Measurements from ENCODE around the gene C10orf105. TPM values are rescaled to one million over a fixed set of nuclear protein-coding genes. Genes with fewer than 3 reads are reported as not detected.
A peak's percentile ranks its signal among the peaks of the same experiment; 100 is the strongest.

C10orf105 gene, protein sequence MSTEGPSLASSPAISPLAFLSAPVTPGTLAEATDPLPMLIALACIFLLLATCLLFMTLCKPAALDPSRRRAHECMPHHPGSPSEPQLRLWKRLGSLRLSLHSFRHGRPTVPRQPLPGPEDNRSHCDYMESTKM
- 1 to 10 TPM in 1 of 4 donors, under 1 TPM in 1, not detected in 2; 0.07 to 1.2 TPM for total RNA-seq

DNA sequence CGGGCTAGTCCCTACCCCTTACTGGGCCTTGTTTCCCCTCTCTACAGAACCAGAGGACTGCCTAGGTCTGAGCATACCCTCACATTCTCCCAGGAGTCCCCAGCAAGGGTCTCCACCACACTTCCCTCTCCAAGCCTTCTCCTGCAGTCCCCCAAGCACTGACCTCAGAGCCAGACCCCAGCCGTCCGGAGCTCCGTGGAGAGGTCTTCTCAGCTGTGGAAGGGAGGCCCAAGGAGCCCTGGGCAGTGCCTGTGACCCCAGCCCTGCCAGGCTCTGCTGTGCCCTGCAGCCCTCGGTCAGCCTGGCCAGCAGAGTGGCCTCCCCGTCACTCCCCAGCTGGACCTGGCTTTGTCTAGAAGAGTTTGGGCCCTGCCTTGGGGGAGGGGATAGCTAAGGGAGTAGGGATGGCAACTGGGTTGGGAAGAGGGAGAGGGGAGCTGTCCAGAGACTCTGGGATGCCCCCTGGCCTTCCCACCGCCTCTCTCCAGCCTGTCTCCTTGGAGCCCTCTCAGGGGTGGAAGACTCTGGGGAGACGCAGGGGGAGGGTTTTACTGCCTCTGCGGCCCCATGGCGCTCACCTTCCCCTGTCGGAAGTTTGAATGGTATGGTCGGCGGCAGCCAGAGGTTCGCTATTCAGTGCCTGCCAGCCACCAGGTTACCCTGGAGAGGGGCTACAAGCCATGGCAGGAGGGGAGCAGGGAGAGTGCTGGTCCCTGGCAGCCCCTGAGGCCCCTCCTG is at the start of gene C10orf105:
Gene C10orf105 (minus strand): TSS at position 315 of the 738 bp plus-strand sequence. CDS start 3,441 bp downstream, outside the sequence.
- Histone ChIP-seq H3K36me3 (no peaks in the 10 kb centered on the region), H3K27me3 (no peaks in the 10 kb centered on the region), H3K9me3 (no peaks in the 10 kb centered on the region), H3K27ac (peak within 1 kb of the TSS; percentile 28 to 67), H3K4me3 (no peak within 1 kb of the TSS), H3K4me1 (peaks cover 5 to 28% of the 10 kb centered on the region in 2 donors)
- no peak for DNase-seq
- TF ChIP-seq POLR2A (IDR thresholded peaks at IDR 0.05): no peak
- TF ChIP-seq, protein P1, sequence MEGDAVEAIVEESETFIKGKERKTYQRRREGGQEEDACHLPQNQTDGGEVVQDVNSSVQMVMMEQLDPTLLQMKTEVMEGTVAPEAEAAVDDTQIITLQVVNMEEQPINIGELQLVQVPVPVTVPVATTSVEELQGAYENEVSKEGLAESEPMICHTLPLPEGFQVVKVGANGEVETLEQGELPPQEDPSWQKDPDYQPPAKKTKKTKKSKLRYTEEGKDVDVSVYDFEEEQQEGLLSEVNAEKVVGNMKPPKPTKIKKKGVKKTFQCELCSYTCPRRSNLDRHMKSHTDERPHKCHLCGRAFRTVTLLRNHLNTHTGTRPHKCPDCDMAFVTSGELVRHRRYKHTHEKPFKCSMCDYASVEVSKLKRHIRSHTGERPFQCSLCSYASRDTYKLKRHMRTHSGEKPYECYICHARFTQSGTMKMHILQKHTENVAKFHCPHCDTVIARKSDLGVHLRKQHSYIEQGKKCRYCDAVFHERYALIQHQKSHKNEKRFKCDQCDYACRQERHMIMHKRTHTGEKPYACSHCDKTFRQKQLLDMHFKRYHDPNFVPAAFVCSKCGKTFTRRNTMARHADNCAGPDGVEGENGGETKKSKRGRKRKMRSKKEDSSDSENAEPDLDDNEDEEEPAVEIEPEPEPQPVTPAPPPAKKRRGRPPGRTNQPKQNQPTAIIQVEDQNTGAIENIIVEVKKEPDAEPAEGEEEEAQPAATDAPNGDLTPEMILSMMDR (IDR thresholded peaks at IDR 0.05): no peak
- intact Hi-C loops (cut with DNase I; ENCODE audit: low total_unique reads): no loop called here

DNA sequence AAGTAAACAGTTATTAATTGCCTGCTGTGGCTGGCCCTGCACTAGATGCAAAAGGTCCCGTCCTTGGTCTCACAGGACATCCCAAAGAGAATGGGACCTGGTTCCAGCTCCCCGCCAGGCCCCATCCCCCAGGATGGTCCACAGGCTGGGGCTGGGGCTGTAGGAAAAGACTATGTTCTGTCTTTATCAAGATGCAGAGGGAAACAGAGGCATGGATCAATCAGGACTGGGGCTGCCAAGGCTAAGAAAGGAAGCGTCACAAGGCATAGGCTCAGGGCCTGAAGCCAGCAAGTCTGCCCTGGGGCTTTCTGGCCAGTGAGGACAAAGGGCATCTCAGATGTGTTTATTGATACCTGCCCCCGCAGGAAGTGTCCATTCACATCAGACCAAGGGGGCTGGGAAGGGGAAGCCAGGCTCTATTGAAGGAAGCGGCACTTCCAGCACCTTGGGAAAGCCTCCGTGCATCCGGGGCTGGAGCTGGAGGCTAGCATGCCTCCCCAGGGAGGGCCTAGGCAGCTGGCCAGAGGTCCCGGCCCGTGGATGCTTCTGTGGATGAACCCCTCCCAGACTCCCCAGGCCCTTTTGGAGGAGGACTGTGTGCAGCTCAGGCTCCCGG is 48.0 kb upstream of the C10orf105 start:
- H3K36me3 ChIP-seq: no peaks in the 10 kb centered on the region
- no peaks in the 10 kb centered on the region for H3K9me3 ChIP-seq
- H3K4me3 ChIP-seq: no peak overlapping the region
- DNase-seq: peak; percentile 62 to 71
- H3K27me3 ChIP-seq: no peaks in the 10 kb centered on the region
- H3K4me1 ChIP-seq: peaks cover 29 to 58% of the 10 kb centered on the region in 2 donors
- H3K27ac ChIP-seq: peak overlapping the region; percentile 94 to 97
- TF ChIP-seq, protein P1 (IDR thresholded peaks at IDR 0.05): no peak
- TF ChIP-seq POLR2A (IDR thresholded peaks at IDR 0.05): no peak
- intact Hi-C loops (cut with DNase I; ENCODE audit: low total_unique reads): no loop called here

DNA sequence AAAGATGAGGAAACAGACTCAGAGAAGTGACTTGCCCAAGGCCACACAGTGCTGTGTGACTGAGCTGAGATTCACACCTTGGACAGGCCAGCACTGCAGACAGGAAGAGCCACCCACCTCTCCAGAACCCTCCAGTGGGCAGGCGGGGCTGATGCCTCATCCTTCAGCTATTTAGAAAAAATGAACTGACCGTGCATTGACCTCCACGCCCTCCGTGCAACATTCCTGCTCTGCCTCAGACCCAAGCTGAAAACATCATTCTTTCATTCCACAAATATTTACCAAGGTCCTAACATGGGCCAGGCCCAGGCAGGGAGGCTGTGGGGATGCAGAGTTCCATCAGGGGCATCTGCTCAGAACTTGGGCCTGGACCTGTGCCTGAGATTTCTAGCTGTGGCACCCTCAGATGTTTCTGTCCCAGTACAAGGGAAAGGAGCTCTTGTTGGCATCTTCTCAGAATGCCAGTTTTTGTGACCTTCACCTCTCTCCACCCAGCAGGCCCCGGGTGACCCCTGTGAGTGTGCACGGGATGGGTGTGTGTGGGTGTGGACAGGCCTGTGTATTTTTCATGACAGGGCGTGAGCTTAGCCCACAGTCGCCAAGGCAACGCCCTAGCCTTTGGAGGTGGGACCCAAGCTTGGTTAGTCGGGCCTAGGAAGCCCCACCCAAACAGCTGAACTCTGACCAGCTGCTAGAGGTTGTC is 47.3 kb upstream of the C10orf105 start:
- H3K4me1 ChIP-seq: peaks cover 27 to 58% of the 10 kb centered on the region in 2 donors
- peak overlapping the region; percentile 94 to 97 for H3K27ac ChIP-seq
- DNase-seq: peak; percentile 70 to 83
- no peak overlapping the region for H3K4me3 ChIP-seq
- no peaks in the 10 kb centered on the region for H3K9me3 ChIP-seq
- no peaks in the 10 kb centered on the region for H3K27me3 ChIP-seq
- intact Hi-C loops (cut with DNase I; ENCODE audit: low total_unique reads): no loop called here
- no peaks in the 10 kb centered on the region for H3K36me3 ChIP-seq
- TF ChIP-seq, protein P1 (IDR thresholded peaks at IDR 0.05): no peak
- TF ChIP-seq POLR2A (IDR thresholded peaks at IDR 0.05): no peak

DNA sequence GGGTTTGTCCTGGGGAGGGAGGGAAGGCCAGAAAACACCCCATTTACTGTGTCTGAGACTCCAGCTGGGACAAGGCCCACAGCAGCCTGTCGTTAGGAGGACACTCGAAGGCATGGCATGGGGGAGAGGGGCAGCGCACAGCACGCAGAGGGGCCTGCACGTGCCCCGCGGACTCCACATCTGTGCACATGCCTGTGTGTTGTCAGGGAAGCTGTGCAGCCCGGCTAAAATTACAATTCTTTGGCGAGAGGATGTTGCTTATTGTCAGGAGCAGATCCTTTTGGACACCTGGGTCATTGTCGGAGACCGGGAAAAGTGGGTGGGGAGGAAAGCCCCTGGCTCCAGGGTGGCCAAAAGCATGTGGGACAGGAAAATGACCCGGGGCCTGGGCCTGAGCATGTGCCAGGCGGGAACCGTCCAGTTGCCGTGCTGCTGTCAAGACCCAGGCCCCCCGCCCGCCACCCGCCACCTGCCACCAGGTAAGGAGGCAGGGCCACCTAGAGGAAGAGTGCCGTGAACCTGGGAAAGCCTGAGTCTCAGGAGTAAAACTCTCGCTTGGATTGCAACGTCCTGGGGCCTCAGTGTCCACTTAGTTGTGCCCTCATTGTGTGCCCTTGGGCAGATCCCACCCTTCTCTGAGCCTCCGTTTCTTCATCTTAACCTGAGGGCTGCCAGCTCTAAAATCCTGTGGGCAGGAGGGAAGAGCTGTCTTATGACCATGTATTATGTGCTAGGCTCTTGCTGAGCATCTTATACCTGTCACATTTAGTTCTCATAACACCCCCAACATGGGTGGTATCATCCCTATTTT is 46.5 kb upstream of the C10orf105 start:
- DNase-seq: peak in 1 of 2 donors; percentile 40
- Histone ChIP-seq H3K9me3 (no peaks in the 10 kb centered on the region), H3K27ac (peak overlapping the region; percentile 94 to 97), H3K27me3 (no peaks in the 10 kb centered on the region), H3K4me3 (no peak overlapping the region), H3K4me1 (peaks cover 23 to 57% of the 10 kb centered on the region in 2 donors), H3K36me3 (no peaks in the 10 kb centered on the region)
- TF ChIP-seq POLR2A (IDR thresholded peaks at IDR 0.05): no peak
- TF ChIP-seq, protein P1 (IDR thresholded peaks at IDR 0.05): no peak
- intact Hi-C loops (cut with DNase I; ENCODE audit: low total_unique reads): no loop called here

Measured in uterus (tissue), 4 donors.